Melanocyte of skin (primary cell): ENCODE measurements around the gene GBP3. TPM values are rescaled to one million over a fixed set of nuclear protein-coding genes. Genes with fewer than 3 reads are reported as not detected.

ENCODE experiments used
- small RNA-seq, 2 donors: library from RNA; depleted of rRNA; stranded (forward); fragments of <200 nt; gene quantifications; one replicate each; pipeline ENCODE3, GENCODE V24; 2012
- total RNA-seq, 2 donors: library from RNA; depleted of rRNA; stranded (reverse); fragments of >200 nt; gene quantifications; 2 replicates each; pipeline ENCODE4 v1.2.3, GENCODE V29; 2012

Gene GBP3, protein sequence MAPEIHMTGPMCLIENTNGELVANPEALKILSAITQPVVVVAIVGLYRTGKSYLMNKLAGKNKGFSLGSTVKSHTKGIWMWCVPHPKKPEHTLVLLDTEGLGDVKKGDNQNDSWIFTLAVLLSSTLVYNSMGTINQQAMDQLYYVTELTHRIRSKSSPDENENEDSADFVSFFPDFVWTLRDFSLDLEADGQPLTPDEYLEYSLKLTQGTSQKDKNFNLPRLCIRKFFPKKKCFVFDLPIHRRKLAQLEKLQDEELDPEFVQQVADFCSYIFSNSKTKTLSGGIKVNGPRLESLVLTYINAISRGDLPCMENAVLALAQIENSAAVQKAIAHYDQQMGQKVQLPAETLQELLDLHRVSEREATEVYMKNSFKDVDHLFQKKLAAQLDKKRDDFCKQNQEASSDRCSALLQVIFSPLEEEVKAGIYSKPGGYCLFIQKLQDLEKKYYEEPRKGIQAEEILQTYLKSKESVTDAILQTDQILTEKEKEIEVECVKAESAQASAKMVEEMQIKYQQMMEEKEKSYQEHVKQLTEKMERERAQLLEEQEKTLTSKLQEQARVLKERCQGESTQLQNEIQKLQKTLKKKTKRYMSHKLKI
- 10 to 100 TPM; 32.6 to 45.8 TPM for total RNA-seq

DNA sequence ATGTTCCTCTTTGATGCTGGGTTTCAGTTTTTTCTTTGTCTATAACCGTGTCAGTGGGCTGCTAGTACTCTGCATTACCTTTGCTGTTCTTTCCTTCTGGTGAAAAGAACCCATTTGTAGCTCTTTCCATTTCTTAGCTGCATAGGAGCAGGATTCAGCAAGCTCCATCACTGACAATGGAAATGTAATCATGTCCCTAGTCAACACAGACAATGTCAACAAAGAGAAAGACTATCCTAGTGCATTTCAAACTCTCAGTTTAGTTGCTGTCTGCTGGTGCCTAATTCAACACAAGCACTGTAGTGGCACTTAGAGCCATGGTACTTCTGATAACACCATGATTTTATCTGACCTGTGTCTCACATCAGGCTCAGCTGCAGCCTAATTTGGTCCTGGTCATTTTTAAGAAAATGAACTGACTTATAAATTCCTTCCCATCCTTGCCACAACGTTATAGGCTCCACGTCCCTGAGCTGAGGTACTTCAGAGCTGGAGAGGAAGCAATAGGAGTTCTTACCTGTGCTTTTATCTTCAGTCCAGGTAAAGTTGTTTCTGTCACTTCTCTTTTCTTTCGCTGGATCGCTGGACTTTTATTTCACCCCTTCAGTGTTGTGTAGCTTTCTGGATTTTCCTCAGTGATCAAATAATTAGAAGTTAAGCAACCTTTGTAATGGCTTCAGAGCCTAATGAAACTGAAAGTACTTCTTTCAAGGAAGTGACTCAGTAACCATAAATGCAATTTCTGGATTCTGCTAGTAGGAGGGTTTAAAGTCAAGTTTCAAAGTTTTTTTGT is at the start of gene GBP3:
Gene GBP3 (minus strand): TSS at position 700 of the 793 bp plus-strand sequence. CDS start 2,145 bp downstream, outside the sequence.

DNA sequence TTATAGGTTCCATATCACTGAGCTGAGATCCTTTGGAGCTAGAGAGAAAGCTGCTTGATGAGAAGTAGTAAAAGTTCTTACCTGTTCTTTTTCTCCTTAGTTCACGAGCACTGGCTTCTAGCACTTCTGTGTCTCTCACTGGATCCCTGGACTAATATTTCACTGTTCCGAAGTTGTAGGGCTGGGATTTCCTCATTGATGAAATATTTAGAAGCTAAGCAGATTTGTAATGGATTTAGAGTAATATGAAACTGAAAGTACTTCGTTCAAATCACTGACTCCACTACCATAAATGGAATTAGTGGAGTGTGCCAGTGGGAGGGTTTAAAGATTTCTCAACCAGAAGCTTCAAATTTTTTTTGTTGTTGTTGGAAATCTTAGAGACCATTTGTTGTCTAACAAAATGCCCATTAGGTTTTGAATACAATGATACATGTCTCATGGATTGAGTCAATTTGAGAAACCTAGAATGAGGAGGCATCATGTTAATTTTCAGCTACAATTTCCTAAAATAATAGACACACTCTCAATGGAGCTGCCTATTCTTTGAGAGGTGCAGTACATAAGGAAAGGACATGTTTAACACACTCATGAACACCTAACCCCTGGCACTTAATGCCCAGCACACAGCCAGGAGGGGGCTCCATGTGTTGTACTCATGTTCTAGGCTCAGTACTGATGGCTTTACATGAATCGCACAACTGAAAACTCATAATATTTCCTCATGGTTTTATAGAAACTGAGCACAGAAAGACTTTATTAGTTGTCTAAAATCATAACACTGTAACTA is 42.6 kb upstream of the GBP3 start, which contains the start of gene GBP1:
Gene GBP1 (minus strand): TSS at position 130 of the 790 bp plus-strand sequence. CDS start 1,974 bp downstream, outside the sequence.

Small RNA genes lying within 50 kb of the gene (small RNA-seq; reads per million reads assigned to genes)
- 0 reads per million in 2 donors for gene RF00019

Other genes starting within 250 kb of the GBP3 start
- gene GTF2B, start 131.3 kb downstream of the GBP3 start, total RNA-seq: 10 to 100 TPM; 53.3 to 61.6 TPM
- 10 to 100 TPM; 39.6 to 52.7 TPM for gene KYAT3, start 30.2 kb downstream of the GBP3 start, total RNA-seq
- 10 to 100 TPM; 23.3 to 26.2 TPM for gene RBMXL1, start 30.2 kb downstream of the GBP3 start, total RNA-seq
- gene GBP1, start 42.3 kb upstream of the GBP3 start, total RNA-seq: 100 to 1,000 TPM in 1 of 2 donors, 10 to 100 TPM in 1; 80.5 to 102 TPM
- 10 to 100 TPM; 12.3 to 79.2 TPM for gene GBP2, start 103.2 kb upstream of the GBP3 start, total RNA-seq
- not detected for gene GBP7, start 153.1 kb upstream of the GBP3 start, total RNA-seq
- gene GBP4, start 176.1 kb upstream of the GBP3 start, total RNA-seq: 1 to 10 TPM; 1.3 to 7.2 TPM
- gene GBP5, start 250.0 kb upstream of the GBP3 start, total RNA-seq: under 1 TPM; under 0.01 to 0.34 TPM